ENCODE results near the gene TMPRSS13.

TMPRSS13 gene

DNA sequence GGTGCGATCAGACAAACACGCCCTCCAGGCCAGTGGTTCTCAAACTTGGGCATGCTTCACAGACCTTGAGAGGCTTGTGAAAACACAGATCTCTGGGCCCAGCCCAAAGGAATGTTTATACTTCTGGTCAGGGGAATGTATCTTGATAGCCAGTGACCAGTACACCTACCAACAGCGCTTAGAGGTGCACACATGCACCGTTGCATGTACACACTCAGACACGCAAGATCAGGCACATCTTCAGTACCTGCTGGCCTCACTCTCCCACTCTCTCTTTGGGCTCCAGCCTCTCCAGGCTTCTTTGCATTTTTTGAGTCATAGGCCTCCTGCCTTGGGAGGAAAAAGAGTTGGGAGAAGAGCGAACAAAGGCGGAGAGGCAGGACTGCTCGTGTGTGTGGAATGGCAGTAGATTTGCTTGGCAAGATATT lies 41.0 kb downstream of the TMPRSS13 start:
- no peak for DNase-seq (ENCODE audit: low read depth)

GRCh38 chr11:117887431-117888138 lies 41.6 kb downstream of the TMPRSS13 start:
- DNase-seq (ENCODE audit: low read depth): no peak

DNA sequence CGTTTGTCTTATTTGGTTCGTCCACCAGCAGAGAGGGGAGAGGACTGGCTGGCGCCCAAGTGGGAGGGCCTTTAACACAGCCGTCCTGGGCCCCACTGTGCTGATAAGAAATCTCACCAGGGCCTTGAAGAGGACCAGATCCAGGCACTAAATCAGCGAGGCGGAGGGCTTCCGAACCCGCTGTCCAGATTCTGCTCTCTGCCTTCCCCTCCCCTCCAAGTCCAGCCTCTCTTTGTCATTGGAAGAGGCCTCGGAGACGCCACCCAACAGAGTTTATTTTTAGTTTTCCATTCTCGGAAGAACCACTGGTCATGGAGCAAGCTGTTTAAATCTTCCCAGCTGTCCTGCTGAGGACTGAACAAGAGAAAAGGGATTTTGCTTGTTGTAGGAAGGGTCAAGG lies 43.4 kb downstream of the TMPRSS13 start:
- no peak for DNase-seq (ENCODE audit: low read depth)

DNA sequence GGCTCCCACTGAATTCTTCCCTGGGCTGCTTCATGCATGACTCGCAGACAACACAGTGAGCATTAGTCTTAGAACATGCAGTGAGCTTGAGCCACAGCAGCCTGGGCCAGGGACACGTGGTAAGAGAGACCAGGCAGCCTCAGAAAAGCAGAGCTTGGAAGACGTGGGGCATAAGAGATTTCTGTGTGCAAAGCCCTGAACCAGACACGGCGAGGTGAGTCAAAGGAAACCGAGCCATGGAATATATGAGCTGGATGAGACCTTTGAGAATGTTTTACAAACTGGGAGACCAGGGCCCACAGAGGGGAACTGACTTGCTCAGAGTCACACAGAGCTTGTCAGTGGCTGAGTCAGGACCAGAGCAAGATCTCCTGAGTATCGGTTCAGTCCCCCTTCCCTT lies 44.2 kb downstream of the TMPRSS13 start:
- no peak for DNase-seq (ENCODE audit: low read depth)

DNA sequence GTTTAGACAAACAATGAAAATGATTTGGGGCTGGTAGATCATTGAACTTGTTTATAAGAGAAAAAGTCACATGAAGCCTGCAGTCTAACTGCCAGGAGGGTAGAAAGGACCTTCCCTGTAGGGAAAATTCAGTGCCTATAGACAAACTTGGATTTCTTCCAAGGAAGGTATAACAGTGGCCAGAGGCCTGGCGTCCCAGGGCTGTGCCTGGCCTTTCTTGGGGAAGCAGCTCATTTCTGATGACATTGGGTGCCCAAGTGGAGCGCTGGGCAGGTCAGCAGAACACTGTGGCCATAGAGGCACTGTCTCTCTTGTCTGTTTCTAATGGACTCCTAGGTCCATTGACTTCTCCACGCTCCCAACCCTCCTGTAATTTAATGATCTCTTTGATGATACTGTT lies 46.1 kb downstream of the TMPRSS13 start:
- no peak for DNase-seq (ENCODE audit: low read depth)

DNA sequence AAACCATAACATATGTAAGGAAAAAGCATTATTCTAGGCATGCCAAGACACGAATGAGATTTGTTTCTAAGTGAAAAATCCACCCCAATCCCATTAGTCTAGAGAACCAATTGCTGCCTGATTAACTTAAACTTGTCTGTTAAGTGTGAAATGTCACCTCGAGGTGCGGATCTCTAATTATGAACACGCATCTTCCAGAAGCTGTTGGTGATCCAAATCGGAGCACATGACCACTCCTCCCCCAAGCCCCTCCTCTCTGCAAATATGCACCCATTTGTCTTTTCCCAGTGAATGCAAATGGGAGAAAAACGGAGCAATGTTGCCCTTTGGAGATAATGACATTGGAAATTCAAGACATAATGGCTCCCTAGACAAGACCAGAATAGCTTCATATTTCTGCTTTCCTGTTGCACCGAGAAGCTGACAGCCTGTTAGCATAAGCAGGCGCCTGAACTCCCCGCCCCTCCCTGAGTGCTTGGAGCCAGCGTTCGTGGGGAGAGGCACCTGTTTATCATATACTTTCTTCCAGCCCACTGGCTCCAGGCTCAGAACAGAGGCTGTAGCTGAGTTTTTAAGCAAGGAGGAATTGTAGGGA lies 46.8 kb downstream of the TMPRSS13 start:
- no peak for DNase-seq (ENCODE audit: low read depth)

DNA sequence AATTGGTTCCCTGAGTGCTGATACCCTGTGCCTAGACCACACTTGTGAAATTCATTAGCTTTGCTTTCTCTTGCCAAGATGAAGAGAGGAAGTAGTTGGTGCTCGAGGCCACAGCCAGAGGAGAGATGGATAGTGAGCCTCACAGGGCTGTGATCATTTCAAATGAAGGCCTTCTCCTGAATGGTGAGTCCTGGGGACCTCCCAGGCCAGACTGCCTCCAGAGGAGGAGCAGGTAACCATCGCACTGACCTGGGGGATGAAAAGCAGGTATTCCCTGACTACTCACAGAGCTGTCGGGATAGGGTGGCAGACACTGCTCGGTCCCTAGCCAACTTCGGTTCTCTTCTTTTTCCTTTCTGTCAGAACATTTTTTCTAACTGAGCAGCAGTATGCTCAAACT lies 48.0 kb downstream of the TMPRSS13 start:
- no peak for DNase-seq (ENCODE audit: low read depth)

GRCh38 chr11:117879516-117880480 lies 49.4 kb downstream of the TMPRSS13 start:
- DNase-seq (ENCODE audit: low read depth): no peak

- DNase-seq (ENCODE audit: low read depth): no peak
Measured at GRCh38 chr11:117878939-117879475, 50.2 kb downstream of the TMPRSS13 start.

DNA sequence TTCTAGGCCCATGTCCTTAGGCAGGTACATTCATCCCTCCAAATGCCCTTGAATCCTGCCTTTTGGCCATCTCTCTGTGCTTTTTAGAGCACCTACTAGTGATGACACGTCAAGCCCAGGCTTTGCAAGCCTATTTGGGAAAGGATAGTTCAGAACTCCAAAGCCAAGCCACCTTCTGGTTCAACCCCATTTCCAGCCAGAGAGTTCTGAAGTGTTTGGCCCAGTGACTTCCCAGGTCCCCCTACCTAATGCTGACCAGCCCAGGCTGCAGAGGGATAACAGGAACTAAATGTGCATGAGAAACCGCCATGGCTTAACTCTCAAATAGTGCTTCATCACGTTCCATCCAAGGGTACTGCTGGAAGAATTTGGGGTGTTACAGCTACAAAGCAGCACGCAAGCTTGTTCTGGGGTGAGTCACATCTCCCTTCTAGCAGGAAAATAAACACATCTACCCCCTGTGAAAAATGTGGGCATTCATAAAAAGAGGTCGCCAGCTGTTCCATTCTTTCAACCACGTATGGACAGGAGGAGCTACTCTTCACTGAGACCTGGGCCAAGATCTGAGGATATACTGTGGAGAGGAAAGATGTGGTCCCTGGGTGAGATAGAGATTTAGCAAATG lies 50.8 kb downstream of the TMPRSS13 start:
- DNase-seq (ENCODE audit: low read depth): no peak

DNA sequence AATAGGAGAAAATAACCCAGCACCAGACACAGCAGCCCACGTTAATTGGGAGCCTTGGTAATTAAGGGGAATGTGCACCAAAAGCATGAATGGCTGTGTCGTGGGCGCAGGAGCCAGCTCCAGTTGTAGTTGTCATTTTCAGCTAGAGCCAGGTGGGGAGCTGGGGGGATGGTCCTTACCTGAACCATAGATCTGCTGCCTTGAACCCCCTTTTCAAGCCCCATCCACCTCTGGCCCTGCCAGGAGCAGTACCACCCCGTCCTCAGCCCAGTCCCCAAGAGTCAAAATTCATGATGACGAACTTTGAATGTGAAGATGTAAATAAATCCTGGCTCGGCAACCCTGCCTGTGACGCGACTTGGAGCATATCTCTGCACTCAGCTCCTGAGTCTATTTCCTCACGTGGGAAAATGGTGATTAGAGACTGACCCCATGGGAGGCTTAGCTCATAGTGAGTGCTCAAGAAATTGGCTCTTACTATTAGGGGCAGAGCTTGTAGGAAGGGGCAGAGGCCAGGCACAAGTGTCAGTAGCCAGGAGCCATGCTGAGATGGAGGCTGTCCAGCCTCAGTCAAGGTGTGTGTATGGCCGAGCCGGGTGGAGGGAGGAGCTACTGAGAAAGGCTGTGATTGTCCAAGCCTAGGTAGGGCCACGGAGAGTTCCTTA lies 52.0 kb downstream of the TMPRSS13 start:
- no peak for DNase-seq (ENCODE audit: low read depth)

GRCh38 chr11:117876341-117877119 lies 52.7 kb downstream of the TMPRSS13 start, which contains the start of gene FXYD6:
Gene FXYD6, minus strand, starts transcription at chr11:117876658. Its CDS starts 33,882 bp downstream, at chr11:117842776.
- DNase-seq (ENCODE audit: low read depth): no peak

- no peak for DNase-seq (ENCODE audit: low read depth)
Measured at GRCh38 chr11:117876059-117876340, 53.2 kb downstream of the TMPRSS13 start.

- no peak for DNase-seq (ENCODE audit: low read depth)
Measured at GRCh38 chr11:117875382-117876058, 53.7 kb downstream of the TMPRSS13 start.

GRCh38 chr11:117874910-117875381 lies 54.3 kb downstream of the TMPRSS13 start:
- no peak for DNase-seq (ENCODE audit: low read depth)

DNA sequence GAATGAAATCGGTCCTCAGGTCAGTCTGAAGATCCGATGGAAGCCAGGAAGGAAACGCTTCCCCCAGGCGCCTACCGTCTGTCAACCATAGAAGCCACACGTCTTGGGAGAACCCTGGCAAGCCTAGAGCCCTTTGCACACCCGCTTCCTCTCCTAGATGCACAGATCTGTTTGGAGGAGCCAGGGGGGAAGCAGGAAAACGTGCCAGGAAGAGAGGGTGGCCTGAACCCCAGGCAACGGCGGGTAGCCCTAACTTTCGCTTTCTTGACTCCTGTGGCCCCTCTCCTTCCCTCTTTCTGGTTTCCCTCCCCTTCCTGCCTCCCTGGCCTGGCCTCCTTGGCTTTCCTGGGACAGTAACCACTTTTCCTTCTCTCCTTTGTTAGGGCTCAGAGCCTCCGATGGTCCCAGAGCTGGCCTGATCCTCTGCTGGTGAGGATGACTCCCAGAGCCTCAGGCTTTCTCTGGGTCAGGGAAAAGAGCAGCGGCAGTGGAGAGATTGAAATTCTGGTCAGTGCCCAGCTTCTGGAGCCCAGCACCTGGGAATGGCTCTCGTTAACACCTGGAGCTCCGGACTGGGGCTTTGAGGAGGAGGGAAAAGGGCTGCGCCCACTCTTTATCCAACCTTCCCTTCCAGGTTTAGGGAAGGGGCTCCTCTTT lies 54.8 kb downstream of the TMPRSS13 start:
- no peak for DNase-seq (ENCODE audit: low read depth)

- DNase-seq (ENCODE audit: low read depth): no peak
Measured at GRCh38 chr11:117873828-117874125, 55.4 kb downstream of the TMPRSS13 start.

- no peak for DNase-seq (ENCODE audit: low read depth)
Measured at GRCh38 chr11:117872975-117873827, 56.0 kb downstream of the TMPRSS13 start.
